Choroid plexus epithelial cell (primary cell): Measurements from ENCODE around the gene SLC25A1.

ENCODE experiments used
- DNase-seq: peaks from one replicate; pipeline ENCODE4 v3.0.0-alpha.2; 2010; ENCODE audit warnings: low read depth
- H3K4me3 ChIP-seq: 2 replicates; pipeline ENCODE4 v1.5.1; 2011; ENCODE audit warnings: low read depth, mild to moderate bottlenecking, control low read depth, low read length, moderate library complexity
- TF ChIP-seq, protein P1 (sequence below): conservative IDR thresholded peaks from 2 replicates; pipeline ENCODE4 v1.5.1; 2011; ENCODE audit warnings: low read depth, mild to moderate bottlenecking, control low read depth, inconsistent platforms, low read length, moderate library complexity

Gene SLC25A1

DNA sequence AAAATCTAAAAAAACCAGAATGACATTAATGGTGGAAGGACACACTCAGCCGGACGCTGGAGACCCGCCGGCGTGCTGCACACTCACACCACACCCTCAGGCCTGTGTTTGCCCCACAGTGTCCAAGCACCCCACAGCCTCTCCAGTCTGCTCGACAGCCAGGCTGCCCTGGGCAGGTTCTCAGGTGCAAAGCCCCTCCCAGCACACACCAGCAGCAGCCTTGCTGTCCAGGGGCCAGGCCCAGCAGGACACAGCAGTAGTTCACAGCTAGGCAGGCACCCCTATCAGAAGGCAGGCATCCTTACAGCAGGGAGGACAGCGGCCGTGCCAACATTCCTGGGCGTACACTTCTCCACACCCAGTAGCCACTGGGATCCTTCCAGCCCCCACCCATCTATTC is 1.7 kb upstream of the SLC25A1 start:
- DNase-seq = no peak
- H3K4me3 ChIP-seq = no peak overlapping the region
- TF ChIP-seq, protein P1, sequence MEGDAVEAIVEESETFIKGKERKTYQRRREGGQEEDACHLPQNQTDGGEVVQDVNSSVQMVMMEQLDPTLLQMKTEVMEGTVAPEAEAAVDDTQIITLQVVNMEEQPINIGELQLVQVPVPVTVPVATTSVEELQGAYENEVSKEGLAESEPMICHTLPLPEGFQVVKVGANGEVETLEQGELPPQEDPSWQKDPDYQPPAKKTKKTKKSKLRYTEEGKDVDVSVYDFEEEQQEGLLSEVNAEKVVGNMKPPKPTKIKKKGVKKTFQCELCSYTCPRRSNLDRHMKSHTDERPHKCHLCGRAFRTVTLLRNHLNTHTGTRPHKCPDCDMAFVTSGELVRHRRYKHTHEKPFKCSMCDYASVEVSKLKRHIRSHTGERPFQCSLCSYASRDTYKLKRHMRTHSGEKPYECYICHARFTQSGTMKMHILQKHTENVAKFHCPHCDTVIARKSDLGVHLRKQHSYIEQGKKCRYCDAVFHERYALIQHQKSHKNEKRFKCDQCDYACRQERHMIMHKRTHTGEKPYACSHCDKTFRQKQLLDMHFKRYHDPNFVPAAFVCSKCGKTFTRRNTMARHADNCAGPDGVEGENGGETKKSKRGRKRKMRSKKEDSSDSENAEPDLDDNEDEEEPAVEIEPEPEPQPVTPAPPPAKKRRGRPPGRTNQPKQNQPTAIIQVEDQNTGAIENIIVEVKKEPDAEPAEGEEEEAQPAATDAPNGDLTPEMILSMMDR = no peak

- peak; percentile 95 for DNase-seq
- TF ChIP-seq, protein P1 = peak; percentile 85
- H3K4me3 ChIP-seq = peak overlapping the region; percentile 63
These were observed 1.0 kb upstream of the SLC25A1 start for GRCh38 chr22:19179497-19180048.

DNA sequence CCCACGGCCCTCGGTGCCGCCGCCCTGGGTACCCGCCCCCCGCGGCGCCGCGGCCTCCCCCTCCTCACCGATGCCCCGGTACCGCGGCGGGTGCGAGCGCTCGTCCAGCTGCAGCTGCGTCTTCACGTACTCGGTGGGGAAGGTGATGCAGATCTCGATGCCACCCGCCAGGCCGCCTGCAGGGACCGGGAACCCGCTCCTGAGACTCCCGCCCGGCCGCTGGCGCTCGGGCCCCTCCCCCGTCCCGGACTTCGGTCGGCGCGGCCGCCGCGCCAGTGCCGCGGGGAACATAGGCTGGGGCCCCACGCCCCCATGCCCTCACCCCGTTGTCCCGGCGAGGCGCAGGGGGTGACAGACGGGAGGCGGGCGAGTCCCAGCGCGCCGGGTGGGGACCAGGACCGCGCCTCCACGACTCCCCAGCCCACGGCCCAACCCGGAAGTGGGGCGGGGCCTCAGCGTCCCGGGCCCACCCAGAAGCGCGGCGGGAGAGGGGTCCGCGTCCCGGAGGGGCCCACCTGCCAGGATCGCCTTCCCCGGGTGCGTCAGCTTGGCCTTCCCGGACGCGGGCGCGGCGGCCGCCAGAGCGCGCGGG is 375 bp downstream of the SLC25A1 start:
- H3K4me3 ChIP-seq = peak overlapping the region; percentile 80
- TF ChIP-seq, protein P1 = no peak
- peak; percentile 26 for DNase-seq

DNA sequence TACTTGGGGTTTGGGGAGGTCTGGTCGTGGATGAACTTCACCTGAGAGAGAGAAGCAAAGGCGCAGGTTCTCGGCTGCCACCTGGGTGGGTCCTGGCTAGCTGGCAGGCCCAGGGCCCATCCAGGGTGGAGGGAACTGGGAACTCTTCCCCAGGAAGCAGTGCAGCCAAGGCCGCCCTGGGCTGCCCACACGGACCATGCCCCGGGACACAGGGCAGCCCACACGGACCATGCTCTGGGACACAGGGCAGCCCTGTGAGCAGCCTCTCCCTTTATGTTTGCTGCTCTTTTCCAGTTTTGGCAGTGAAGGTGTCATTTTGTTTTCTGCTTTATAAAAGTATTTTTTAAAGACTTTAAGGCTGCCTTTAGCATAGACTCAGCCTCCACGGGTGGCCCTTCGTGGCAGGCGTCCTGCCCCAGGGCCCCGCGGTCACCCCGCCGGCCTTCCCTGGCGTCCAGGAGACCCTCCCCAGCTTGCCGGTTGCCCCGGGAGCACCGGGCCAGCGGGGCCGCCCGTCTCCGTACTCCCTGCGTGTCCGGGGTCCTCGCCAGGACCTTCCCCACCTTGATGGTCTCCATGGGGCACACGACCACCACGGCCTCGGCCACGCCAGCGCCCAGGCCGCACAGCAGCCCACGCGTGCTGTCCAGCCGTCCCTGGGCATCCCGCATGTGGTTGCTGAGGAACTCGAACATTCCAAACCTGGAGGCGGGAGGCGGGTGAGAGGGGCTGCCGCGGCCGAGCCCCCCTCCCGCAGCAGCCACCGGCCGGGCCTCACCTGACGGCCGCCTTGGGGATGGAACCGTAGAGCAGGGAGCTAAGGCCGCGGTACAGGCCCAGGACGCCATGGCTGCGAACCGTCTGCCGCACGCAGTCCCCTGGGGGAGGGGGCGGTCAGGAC is 1.1 kb downstream of the SLC25A1 start:
- TF ChIP-seq, protein P1 = no peak
- H3K4me3 ChIP-seq = peak overlapping the region; percentile 80
- DNase-seq = no peak

- peak overlapping the region; percentile 80 for H3K4me3 ChIP-seq
- TF ChIP-seq, protein P1 = no peak
- DNase-seq = no peak
These were observed 1.8 kb downstream of the SLC25A1 start for GRCh38 chr22:19176732-19177131.

DNA sequence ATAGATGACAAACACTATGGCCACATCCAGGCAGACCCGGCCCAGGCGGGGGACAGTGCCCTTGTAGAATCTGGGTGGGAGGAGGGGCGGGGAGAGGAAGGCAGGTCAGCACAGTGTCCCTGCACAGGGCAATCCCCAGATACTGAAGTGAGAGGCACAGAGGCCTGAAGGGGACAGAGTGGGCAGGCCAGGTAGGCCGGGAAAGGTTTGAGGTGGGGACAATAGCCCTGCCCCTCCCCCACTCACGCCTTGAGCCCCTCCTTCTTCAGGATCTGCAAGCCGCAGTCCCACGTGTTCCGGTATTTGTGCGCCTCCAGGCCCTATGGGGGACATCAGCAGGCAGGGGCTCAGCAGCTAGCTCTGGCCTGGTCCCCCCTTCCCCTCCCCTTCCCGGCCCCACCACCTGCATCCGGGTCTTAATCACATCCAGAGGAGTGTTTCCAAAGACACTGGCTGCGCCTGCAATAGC is 2.3 kb downstream of the SLC25A1 start:
- TF ChIP-seq, protein P1 = no peak
- no peak for DNase-seq
- H3K4me3 ChIP-seq = no peak overlapping the region
